Measurements from ENCODE around the gene GCFC2. TPM values are rescaled to one million over a fixed set of nuclear protein-coding genes. Genes with fewer than 3 reads are reported as not detected.

Gene GCFC2
- total and polyA plus RNA-seq, 2 donors from 2014 or later, result 26.7 to 27.3 TPM

GRCh38 chr2:75728614-75729419, 18.1 kb upstream of the GCFC2 start:
- Histone ChIP-seq H3K36me3 (ENCODE audit: control insufficient read depth in 2 of 3, insufficient read depth in 3 of 3, low read length in 3 of 3) (no peaks in the 10 kb centered on the region), H3K9me3 (ENCODE audit: control insufficient read depth in 2 of 3, insufficient read depth in 1 of 3, low read length in 3 of 3) (no peaks in the 10 kb centered on the region), H3K4me1 (ENCODE audit: control insufficient read depth in 2 of 3, insufficient read depth in 2 of 3, low read depth in 1 of 3, low read length in 3 of 3) (peaks cover 0 to 4% (median 0%) of the 10 kb centered on the region in 3 donors), H3K27me3 (ENCODE audit: control insufficient read depth, insufficient read depth, low read length) (no peaks in the 10 kb centered on the region), H3K4me3 (ENCODE audit: low read length in 3 of 3) (no peak overlapping the region), H3K9ac (ENCODE audit: low read length in 3 of 3) (no peak overlapping the region), H3K27ac (ENCODE audit: low read depth in 2 of 2, low read length in 2 of 2) (peak overlapping the region in 1 of 2 donors; percentile 10)
- TF ChIP-seq, protein P1, sequence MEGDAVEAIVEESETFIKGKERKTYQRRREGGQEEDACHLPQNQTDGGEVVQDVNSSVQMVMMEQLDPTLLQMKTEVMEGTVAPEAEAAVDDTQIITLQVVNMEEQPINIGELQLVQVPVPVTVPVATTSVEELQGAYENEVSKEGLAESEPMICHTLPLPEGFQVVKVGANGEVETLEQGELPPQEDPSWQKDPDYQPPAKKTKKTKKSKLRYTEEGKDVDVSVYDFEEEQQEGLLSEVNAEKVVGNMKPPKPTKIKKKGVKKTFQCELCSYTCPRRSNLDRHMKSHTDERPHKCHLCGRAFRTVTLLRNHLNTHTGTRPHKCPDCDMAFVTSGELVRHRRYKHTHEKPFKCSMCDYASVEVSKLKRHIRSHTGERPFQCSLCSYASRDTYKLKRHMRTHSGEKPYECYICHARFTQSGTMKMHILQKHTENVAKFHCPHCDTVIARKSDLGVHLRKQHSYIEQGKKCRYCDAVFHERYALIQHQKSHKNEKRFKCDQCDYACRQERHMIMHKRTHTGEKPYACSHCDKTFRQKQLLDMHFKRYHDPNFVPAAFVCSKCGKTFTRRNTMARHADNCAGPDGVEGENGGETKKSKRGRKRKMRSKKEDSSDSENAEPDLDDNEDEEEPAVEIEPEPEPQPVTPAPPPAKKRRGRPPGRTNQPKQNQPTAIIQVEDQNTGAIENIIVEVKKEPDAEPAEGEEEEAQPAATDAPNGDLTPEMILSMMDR (IDR thresholded peaks at IDR 0.05; ENCODE audit: borderline replicate concordance, extremely low read depth, insufficient read depth), result no peak
- peak in 1 of 5 donors; percentile 11 for DNase-seq
- FAIRE-seq, result no peak
- intact Hi-C loops (cut with DNase I), result no loop called here

DNA sequence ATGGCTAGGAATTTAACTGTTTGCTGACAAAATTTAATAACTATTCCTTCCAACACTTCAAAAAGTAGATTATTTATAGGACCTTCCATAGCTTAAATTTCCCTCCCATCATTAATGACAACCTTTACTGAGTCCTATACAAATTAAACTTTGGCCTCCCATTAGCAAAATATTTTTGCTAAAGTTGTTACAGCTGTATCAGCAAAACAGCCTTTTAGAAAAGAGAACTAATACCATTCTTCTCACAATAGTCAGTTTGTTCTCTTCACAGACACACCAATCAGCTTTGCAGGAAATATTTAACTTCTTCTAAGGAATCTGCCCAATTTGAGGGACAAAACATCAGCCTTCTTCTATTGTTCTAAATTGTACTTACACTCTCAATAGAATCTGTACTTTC, 12.0 kb upstream of the GCFC2 start:
- no peaks in the 10 kb centered on the region for H3K27me3 ChIP-seq (ENCODE audit: control insufficient read depth, insufficient read depth, low read length)
- H3K27ac ChIP-seq (ENCODE audit: low read depth in 2 of 2, low read length in 2 of 2), result no peak overlapping the region
- DNase-seq (no peak), FAIRE-seq (no peak)
- H3K9ac ChIP-seq (ENCODE audit: low read length in 3 of 3), result no peak overlapping the region
- H3K4me1 ChIP-seq (ENCODE audit: control insufficient read depth in 2 of 3, insufficient read depth in 2 of 3, low read depth in 1 of 3, low read length in 3 of 3), result no peaks in the 10 kb centered on the region
- no peak overlapping the region for H3K4me3 ChIP-seq (ENCODE audit: low read length in 3 of 3)
- H3K9me3 ChIP-seq (ENCODE audit: control insufficient read depth in 2 of 3, insufficient read depth in 1 of 3, low read length in 3 of 3), result peaks cover 0 to 2% (median 0%) of the 10 kb centered on the region in 3 donors
- TF ChIP-seq, protein P1 (IDR thresholded peaks at IDR 0.05; ENCODE audit: borderline replicate concordance, extremely low read depth, insufficient read depth), result no peak
- no peaks in the 10 kb centered on the region for H3K36me3 ChIP-seq (ENCODE audit: control insufficient read depth in 2 of 3, insufficient read depth in 3 of 3, low read length in 3 of 3)
- intact Hi-C loops (cut with DNase I), result no loop called here

DNA sequence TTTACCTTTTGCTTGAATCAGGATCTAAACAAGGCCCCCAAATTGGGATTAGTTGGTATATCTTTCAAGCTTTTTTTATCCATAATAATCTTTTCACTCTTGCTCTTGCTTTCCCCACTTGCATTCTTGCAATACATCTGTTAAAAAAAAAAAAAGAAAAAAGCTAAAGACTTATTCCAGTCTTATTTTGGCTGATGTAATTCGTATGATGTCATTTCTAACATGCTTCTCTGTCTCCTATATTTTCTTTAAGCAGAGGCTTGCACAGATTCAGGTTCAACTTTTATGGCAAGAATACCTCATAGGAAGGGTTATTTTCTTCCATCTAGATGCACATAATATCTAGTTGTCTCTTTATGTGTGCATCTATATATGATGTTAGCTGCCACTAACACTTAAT, 9.8 kb upstream of the GCFC2 start:
- Histone ChIP-seq H3K9me3 (ENCODE audit: control insufficient read depth in 2 of 3, insufficient read depth in 1 of 3, low read length in 3 of 3) (peaks cover 0 to 2% (median 0%) of the 10 kb centered on the region in 3 donors), H3K27ac (ENCODE audit: low read depth in 2 of 2, low read length in 2 of 2) (no peak overlapping the region), H3K9ac (ENCODE audit: low read length in 3 of 3) (no peak overlapping the region), H3K4me1 (ENCODE audit: control insufficient read depth in 2 of 3, insufficient read depth in 2 of 3, low read depth in 1 of 3, low read length in 3 of 3) (no peaks in the 10 kb centered on the region), H3K4me3 (ENCODE audit: low read length in 3 of 3) (no peak overlapping the region), H3K27me3 (ENCODE audit: control insufficient read depth, insufficient read depth, low read length) (no peaks in the 10 kb centered on the region), H3K36me3 (ENCODE audit: control insufficient read depth in 2 of 3, insufficient read depth in 3 of 3, low read length in 3 of 3) (no peaks in the 10 kb centered on the region)
- TF ChIP-seq, protein P1 (IDR thresholded peaks at IDR 0.05; ENCODE audit: borderline replicate concordance, extremely low read depth, insufficient read depth), result no peak
- intact Hi-C loops (cut with DNase I), result no loop called here
- FAIRE-seq (no peak), DNase-seq (no peak)

Data from kidney (tissue), 14 donors.